Thymus (tissue), 11 donors: ENCODE measurements around the gene DNM3. TPM values are rescaled to one million over a fixed set of nuclear protein-coding genes. Genes with fewer than 3 reads are reported as not detected.

Experiments
- DNase-seq, 9 donors: peaks; one replicate each; pipeline ENCODE4 v3.0.0-alpha.2; 2013; ENCODE audit warnings: low spot score in 9 of 9, low read depth in 6 of 9, missing footprints in 1 of 9
- H3K27ac ChIP-seq, 2 donors: one replicate each; pipeline ENCODE4 v1.5.1; 2013; ENCODE audit warnings: control low read depth in 1 of 2, low read depth in 1 of 2, low read length in 1 of 2, mild to moderate bottlenecking in 1 of 2, moderate library complexity in 1 of 2
- H3K27me3 ChIP-seq, 2 donors: one replicate each; pipeline ENCODE4 v1.5.1; 2013; ENCODE audit warnings: low read length in 1 of 2; ENCODE audit not compliant: control insufficient read depth in 2 of 2, insufficient read depth in 1 of 2
- H3K36me3 ChIP-seq, 2 donors: one replicate each; pipeline ENCODE4 v1.5.1; 2013; ENCODE audit warnings: low read length in 1 of 2, mild to moderate bottlenecking in 1 of 2, moderate library complexity in 1 of 2; ENCODE audit not compliant: control insufficient read depth in 2 of 2, insufficient read depth in 2 of 2
- H3K4me1 ChIP-seq, 2 donors: one replicate each; pipeline ENCODE4 v1.5.1; 2013; ENCODE audit warnings: low read length in 2 of 2; ENCODE audit not compliant: control insufficient read depth in 2 of 2, insufficient read depth in 2 of 2
- H3K4me3 ChIP-seq, 2 donors: one replicate each; pipeline ENCODE4 v1.5.1; 2013; ENCODE audit warnings: low read length in 2 of 2, control low read depth in 1 of 2, mild to moderate bottlenecking in 1 of 2
- H3K9me3 ChIP-seq, 2 donors: one replicate each; pipeline ENCODE4 v1.5.1; 2013; ENCODE audit warnings: low read length in 1 of 2, mild to moderate bottlenecking in 1 of 2; ENCODE audit not compliant: control insufficient read depth in 2 of 2, insufficient read depth in 1 of 2
- WGBS: extraction: QIAGEN DNeasy Blood & Tissue Kit; methylation state at CpG from one replicate; pipeline ENCODE4 v1.1.7; 2013; 5-methylcytosine and 5-hydroxymethylcytosine counted together
- polyA plus RNA-seq: library from polyadenylated mRNA; stranded (reverse); fragments of 200-250 nt; gene quantifications from one replicate; pipeline ENCODE4 v1.2.3, GENCODE V29; 2013
- total RNA-seq: library from RNA; stranded (reverse); fragments of 120-200 nt; gene quantifications from one replicate; pipeline ENCODE4 v1.2.4, GENCODE V29; 2013
- donor health status: healthy.

The DNM3 gene
- total and polyA plus RNA-seq, 2 donors: 1.9 to 2.2 TPM

DNA sequence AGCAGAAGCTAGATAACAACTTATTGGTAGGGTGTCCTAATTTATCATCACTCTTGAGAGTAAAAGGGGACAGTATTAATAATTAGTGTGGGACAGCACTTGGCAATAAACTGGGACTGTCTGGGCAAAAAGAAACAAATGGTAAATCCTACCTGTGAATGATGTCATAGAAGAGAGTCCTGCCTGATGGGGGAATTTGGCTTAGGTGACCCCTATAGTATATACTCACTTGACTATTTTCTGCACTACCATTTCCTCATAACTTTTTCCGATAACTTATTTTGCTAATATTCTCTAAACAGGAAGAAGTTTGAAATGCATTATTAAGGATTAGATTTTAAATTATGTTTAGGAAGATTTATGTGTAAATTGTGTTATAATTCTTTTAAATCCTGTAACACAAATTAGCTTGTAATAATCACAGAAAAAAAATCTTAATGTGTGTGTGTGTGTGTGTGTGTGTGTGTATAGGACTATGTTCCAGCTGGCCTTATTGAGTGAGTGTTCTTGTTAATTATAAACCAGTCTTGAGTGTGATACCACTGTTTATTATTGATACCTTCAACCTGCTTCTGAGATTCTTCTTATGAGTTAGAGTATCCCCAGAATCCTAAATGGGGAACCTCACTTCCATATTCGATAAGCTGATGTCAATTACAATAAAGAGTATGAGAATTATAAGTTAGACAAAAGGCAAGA lies 435.0 kb downstream of the DNM3 start:
- no peaks in the 10 kb centered on the region for H3K27me3 ChIP-seq
- WGBS: 50% methylated on average over 2 of the region's 2 CpGs
- H3K27ac ChIP-seq: no peak overlapping the region
- DNase-seq: no peak
- H3K9me3 ChIP-seq: no peaks in the 10 kb centered on the region
- no peak overlapping the region for H3K4me3 ChIP-seq
- H3K36me3 ChIP-seq: no peaks in the 10 kb centered on the region
- H3K4me1 ChIP-seq: no peaks in the 10 kb centered on the region

GRCh38 chr1:172277275-172277674 lies 436.0 kb downstream of the DNM3 start:
- no peak for DNase-seq
- no peaks in the 10 kb centered on the region for H3K36me3 ChIP-seq
- H3K27me3 ChIP-seq: no peaks in the 10 kb centered on the region
- 92% methylated on average over 1 of the region's 1 CpG for WGBS
- H3K4me3 ChIP-seq: no peak overlapping the region
- no peaks in the 10 kb centered on the region for H3K9me3 ChIP-seq
- no peak overlapping the region for H3K27ac ChIP-seq
- no peaks in the 10 kb centered on the region for H3K4me1 ChIP-seq

GRCh38 chr1:172277989-172278388 lies 436.7 kb downstream of the DNM3 start:
- no peaks in the 10 kb centered on the region for H3K27me3 ChIP-seq
- H3K9me3 ChIP-seq: no peaks in the 10 kb centered on the region
- H3K36me3 ChIP-seq: no peaks in the 10 kb centered on the region
- WGBS: 94% methylated on average over 1 of the region's 1 CpG
- no peak overlapping the region for H3K27ac ChIP-seq
- DNase-seq: no peak
- H3K4me3 ChIP-seq: no peak overlapping the region
- H3K4me1 ChIP-seq: no peaks in the 10 kb centered on the region

DNA sequence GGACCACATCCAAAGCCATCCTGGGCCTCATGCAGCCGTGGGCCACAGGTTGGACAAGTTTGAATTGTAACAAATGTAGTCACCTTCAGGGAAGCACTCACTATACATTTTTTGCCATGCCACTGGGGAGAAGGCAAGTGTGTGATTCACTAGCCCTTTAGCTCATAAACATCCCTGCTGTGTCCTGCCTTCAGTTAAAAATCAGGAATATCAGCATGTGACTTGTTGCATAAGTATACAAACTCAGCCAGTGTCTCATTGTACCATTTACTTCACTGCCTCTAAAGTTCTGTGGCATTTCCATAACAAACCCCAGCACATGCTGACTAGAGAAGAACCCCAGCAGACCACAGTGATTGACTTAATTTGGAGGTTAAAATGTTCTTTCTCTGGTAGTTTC lies 437.2 kb downstream of the DNM3 start:
- Histone ChIP-seq H3K4me1 (no peaks in the 10 kb centered on the region), H3K9me3 (no peaks in the 10 kb centered on the region), H3K27me3 (no peaks in the 10 kb centered on the region), H3K4me3 (no peak overlapping the region), H3K27ac (no peak overlapping the region), H3K36me3 (no peaks in the 10 kb centered on the region)
- DNase-seq: no peak
- WGBS: 78% methylated on average over 1 of the region's 1 CpG

GRCh38 chr1:172279939-172280636 lies 438.8 kb downstream of the DNM3 start:
- H3K4me3 ChIP-seq: no peak overlapping the region
- DNase-seq: no peak
- no peaks in the 10 kb centered on the region for H3K4me1 ChIP-seq
- no peak overlapping the region for H3K27ac ChIP-seq
- H3K36me3 ChIP-seq: no peaks in the 10 kb centered on the region
- no peaks in the 10 kb centered on the region for H3K9me3 ChIP-seq
- no peaks in the 10 kb centered on the region for H3K27me3 ChIP-seq
- 95% methylated on average over 4 of the region's 4 CpGs for WGBS

DNA sequence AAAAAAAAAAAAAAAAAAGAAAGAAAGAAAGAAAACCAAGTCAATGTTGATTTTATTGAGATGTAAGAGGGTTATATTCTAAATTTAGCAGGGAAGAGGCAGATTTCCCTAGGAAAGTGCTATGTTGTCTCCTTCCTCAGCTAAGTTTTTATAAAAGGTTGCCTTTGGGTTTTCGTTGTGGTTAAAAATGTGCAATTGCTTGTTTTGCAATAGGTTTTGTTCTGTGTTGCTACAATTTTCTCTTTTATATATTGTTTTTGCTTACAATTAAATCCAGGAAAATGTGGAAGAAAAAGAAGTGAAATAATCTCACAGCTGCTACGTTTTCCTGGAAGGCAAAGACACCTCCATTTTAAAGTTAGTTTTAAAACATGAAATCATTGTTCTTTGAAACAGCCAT lies 442.5 kb downstream of the DNM3 start:
- no peaks in the 10 kb centered on the region for H3K9me3 ChIP-seq
- no peak for DNase-seq
- 95% methylated on average over 2 of the region's 2 CpGs for WGBS
- no peaks in the 10 kb centered on the region for H3K4me1 ChIP-seq
- H3K27ac ChIP-seq: no peak overlapping the region
- no peaks in the 10 kb centered on the region for H3K27me3 ChIP-seq
- no peaks in the 10 kb centered on the region for H3K36me3 ChIP-seq
- no peak overlapping the region for H3K4me3 ChIP-seq

- no peak overlapping the region for H3K4me3 ChIP-seq
- peak overlapping the region in 1 of 2 donors; percentile 18 for H3K27ac ChIP-seq
- H3K27me3 ChIP-seq: no peaks in the 10 kb centered on the region
- no peak for DNase-seq
- 64% methylated on average over 2 of the region's 2 CpGs for WGBS
- H3K9me3 ChIP-seq: no peaks in the 10 kb centered on the region
- no peaks in the 10 kb centered on the region for H3K36me3 ChIP-seq
- no peaks in the 10 kb centered on the region for H3K4me1 ChIP-seq
Measured at GRCh38 chr1:172286629-172287076, 445.4 kb downstream of the DNM3 start.

DNA sequence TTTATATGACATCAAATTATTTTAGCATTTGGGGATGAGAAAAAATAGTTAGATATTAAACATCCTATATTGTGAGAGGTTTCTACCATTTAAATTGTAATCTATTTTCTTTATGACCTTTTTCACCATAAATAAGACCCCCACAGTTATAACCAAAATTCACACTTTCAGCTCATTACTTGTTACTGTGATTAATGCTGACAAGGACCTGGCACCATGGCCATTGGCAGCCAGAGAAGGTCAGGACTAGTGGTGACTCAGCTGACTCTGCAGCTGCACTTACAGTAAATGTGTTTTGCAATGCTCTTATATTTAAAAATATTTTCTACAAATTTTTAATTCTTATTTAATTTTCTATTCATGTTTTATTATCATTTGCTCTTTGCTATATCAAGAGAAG lies 445.9 kb downstream of the DNM3 start:
- Histone ChIP-seq H3K4me3 (no peak overlapping the region), H3K4me1 (no peaks in the 10 kb centered on the region), H3K9me3 (no peaks in the 10 kb centered on the region), H3K36me3 (no peaks in the 10 kb centered on the region), H3K27me3 (no peaks in the 10 kb centered on the region), H3K27ac (no peak overlapping the region)
- DNase-seq: no peak

DNA sequence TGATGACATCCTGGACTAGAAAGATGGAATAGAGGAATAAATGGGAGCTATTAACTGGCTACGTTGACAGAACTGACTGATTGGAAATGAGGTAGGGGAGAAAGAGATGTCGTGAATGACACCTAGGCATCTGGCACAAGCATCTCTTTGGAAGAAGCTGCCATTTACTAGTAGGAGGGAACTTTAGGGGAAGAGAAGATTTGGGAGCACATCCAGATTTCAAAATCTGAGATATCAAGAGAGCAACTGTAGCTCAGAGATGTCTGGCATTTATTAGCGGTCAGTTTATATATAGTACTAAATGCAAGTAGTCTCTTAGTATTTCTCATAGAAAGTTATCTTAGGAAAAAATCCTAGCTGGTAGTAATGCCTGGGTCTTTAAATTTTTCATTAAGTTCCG lies 447.3 kb downstream of the DNM3 start:
- H3K4me1 ChIP-seq: no peaks in the 10 kb centered on the region
- H3K27ac ChIP-seq: no peak overlapping the region
- no peak overlapping the region for H3K4me3 ChIP-seq
- H3K36me3 ChIP-seq: no peaks in the 10 kb centered on the region
- WGBS: 98% methylated on average over 4 of the region's 4 CpGs
- no peaks in the 10 kb centered on the region for H3K9me3 ChIP-seq
- H3K27me3 ChIP-seq: no peaks in the 10 kb centered on the region
- no peak for DNase-seq
